Stimulated activated CD4-positive, alpha-beta T cell treated with anti-CD3 and anti-CD28 coated beads, Interleukin-2, amount 100 ng/mL, for 24 hours (primary cell): ENCODE results near the gene HYCC1.
A peak's percentile ranks its signal among the peaks of the same experiment; 100 is the strongest.

Source experiments
- DNase-seq, 2 donors: peaks; one replicate each; pipeline ENCODE4 v3.0.0-alpha.2; 2020

Gene HYCC1

DNA sequence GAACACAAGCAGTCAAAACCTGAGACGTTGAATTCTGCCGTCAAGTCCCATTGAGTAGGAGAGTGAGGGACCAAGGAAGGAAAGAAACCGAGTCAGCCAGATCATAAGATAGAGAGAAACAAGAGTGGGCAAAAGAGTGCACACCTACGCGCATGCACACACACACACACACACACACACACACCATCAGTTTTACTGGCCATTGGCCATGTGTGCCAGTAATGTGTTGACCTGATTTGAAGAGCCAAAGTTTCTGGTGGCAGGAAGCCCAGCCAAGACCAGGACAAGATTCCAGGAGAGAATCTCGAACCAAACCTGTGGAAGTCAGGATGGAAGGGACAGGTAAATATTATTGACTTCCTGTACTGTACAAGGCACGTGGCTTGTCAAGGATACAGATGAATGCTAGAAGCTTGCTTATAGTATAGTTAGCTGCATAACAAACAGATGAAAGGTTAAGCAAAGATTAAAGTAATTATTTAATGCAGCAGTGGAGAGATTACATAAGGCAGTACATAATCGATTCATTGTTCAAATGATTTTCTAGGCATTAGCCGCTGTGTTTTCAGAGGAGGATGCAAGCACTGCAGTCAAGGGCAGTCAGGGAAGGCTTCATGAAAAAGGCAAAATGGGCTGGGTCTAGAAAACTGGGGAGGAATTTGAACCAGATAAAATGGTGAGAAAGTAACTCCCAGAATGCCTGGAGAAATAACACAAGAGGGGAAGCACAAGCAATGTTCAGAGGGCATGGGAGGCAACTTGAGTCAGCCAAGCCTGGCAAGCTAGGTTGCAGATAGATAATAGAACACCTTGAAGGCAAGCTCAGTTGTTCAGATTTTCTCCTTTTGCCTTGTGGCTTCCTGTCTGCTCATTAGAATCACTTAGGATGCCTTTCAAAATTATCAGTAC is 2.7 kb upstream of the HYCC1 start:
- no peak for DNase-seq

DNA sequence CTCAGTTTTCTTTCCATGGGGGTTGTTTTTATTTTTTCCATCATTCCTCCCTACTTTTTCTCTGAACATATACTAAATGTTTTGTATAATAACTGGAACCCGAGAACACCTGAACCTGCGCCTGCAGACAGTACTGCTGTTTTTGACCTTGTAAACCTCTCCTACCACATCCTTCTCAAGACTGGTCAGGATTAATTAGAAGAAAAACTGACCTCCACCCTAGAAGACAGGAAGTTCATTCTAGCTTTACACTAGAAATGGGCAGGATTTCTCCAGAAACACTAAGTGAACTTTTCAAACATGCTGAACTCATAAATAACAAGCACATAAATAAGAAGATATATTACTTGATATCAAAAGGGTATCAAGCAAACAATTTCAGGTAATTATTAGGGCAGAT is 751 bp upstream of the HYCC1 start:
- no peak for DNase-seq

DNA sequence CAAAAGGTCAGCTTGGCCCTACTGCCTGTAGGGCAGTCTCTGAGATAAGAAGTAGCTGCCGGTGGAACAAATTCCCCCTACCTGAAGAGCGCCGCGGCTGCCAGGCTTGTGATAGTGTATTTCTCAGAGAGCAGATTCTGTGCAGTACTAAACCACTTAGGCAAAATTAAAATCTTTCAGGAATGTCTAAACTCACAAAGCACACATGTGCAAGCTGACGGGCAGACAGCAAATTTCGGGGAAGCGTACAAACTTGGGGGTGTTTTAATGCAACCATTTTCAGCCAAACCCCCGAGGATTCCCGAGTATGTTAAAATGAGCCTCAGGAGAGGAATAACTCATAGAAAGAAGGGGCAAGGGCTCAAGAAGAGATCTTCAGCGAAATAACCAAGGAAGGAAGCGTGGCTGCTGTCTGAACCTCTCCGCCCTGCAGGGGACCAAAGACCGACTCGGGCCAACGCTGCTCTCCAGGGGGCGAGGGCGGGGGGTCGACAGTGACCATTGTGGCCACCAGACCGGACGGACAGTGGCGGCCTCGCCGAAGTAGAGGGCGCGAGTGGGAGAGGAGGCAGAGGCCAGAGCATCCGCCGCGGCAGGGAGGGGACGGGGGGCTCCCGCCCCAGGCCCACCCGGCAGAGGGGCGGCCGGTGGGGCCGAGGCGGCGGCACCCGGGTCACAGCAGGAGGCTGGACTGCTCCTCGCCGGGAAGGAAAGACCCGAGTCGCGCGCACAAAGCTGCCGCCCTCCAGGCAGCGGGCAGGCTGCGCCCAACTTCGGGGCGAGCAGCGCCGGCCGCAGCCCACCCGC is 819 bp downstream of the HYCC1 start:
- DNase-seq: peak; percentile 4 to 25

DNA sequence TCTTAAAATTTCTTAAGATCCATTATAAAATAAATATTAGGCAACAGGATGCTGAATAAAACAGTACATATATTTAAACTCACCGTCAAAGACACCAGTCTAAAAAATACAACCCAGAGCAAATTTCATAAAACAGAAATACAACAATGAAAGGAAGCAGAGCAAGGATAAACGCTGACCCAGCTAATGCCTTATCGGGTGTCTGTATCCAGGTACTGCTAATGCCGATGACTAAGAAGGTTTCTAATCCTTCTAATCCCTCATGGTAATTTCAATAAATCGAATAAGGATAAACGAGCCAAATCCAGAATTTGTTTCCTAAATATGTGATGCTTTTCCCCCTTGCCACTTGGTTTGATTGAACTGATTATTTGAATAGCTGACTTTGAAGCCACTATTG is 1.7 kb downstream of the HYCC1 start:
- no peak for DNase-seq

DNA sequence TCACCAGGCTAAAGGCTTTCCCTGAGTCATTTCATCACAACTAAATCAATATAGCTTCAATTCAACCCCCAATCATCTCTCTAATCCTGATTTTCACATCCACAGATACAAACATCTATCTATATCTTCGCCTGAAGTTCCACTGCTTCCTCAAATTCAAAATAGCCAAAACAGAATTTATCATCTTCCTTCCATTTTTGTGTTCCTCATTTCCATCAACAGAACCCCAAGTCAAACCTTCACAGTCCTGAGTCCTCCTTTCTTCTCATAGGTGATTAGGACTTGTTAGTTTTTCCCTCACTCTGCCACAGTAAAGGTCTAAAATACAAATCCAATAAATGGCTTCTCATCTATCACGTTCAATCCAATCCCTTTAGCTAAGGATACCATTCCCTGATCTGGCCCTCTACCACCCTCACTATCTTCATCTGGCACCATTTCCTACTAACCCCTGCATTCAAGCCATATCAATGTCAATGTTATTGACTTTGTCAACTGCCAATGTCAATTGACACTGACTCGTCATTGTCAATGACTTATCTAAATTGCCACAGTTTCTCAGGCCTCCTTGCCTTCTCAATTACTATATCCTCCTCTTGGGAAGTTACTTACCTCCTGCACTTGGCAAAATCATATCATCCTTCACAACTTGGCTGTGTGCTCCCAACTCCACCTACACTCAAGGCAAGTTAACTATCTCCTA is 2.6 kb downstream of the HYCC1 start:
- DNase-seq: no peak

DNA sequence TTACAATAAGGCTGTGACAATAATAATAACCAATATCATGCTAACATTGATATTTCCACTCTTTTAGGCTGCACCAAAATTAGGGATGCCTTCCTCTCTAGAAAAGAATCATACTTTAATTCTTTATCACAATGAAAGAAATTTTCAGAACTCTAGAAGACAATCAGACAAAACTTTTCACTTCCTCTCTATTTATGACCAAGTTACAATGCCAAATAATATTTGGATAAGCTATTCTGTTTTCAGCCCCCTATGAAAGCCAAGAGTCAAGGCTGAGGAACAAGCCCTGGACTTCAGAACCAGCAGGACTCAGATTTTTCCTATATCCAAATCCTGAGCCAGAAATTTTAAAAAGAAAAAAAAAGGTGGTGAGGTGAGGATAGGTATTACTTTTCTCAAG is 4.6 kb downstream of the HYCC1 start:
- no peak for DNase-seq

DNA sequence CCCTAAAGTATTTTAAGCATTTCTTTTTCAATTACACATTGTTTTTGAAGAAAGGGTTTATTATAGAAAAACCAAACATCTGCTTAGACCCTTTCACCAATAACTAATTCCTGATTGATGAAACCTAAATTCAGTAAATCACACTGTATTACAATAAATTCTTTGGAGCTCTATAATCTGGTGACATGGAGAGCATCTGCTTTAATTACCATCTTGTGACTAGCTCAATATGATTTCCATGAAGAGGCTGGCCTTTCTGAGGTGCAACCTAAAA is 9.7 kb downstream of the HYCC1 start:
- no peak for DNase-seq

DNA sequence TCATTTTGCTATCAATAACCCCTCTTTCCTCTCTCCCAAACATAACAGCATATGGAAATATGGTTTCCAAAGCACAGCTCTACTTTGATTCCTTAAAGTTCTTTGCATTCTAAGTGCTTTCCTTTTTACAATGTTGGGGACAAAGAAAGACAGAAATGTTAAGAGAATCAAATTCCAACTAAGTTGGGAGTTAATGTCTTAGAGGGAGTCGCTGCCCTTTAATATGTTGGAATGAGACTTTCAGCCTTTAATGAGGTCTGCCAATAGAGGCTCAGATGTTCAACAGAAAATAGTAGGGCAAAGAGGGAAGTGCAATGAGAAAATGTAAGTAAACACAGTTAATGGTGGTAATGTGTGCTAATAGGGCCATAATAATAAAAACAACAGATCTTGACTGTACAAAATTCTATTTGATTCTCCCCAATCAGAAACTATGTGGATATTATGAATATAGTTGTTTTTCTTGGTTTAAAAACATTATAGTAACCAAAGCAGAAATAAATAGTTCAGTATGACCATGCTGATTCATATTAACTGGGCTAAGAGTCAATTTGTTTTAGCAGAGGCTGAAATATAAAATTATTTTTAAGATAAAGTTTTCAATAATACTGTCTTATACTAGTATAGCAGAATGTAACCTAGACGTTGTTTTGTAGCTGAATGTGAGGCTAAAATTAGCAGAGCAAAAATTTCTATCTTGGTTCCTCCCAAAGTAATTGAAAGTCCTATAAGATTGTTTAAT is 10.3 kb downstream of the HYCC1 start:
- DNase-seq: no peak

DNA sequence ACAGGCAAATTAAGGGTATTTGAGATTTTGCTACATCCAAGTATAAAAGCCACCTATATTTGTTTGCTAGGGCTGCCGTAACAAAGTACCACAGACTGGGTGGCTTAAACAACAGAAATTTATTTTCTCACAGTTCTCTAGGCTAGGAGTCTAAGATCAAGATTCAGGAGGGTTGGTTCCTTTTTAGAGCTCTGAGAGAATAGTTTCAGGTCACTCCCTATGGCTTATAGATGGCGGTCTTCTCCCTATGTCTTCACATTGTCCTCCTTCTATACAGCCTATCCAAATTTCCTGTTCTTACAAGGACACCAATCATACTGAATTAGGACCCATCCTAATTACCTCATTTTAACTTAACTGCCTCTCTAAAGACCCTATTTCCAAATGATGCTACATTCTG is 11.2 kb downstream of the HYCC1 start:
- no peak for DNase-seq

DNA sequence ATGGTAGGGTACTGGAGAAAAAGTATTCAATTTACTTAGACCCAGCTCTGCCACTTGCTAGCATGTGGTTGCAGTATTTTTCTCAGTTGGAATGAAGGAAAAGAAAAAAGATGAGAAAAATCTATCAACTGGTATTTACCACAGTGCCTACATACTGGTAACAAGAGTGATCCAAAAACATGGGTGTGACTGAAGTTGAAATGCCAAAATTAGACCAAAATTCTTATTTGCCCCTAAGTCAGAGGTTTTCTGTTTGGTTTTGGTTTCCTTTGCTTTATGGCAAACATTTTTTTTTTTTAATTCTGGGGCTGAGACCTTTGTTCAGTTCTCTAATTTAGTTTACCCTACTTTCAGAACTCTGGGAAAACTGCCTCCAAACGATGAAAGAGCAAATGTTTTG is 12.3 kb downstream of the HYCC1 start:
- DNase-seq: no peak

DNA sequence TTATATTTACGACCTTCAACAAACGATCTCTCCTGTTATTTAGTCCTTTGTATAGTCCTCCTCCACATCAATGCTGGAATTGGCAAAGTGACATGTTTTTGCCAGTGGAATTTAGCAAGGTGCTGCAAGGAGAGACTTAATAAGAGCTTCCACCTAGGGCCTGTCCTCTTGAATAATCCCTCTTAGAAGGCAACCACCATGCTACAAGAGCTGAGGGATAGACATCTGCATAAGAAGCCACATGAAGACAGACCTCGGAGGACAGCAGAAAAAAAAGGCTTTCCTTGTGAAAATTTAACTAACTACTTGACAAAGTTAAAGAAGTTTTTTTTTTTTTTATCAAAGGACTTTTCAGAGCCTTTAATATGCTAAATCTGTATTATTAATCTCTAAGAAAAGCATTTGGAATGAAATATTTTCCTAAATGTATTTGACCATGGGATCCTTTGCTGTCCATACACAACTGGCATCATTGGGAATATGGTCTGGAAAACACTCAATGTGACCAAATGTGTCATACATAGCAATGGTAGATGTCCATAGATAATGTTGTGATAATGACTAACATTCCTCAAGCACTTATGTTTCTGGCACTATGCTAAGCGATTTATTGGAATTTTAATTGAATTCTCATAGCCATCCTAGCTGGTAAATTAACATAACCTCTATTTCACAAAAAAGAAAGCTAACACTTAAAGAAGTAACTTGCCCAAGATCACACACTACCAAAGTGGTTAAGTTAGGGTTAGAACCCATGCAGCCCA is 13.2 kb downstream of the HYCC1 start:
- DNase-seq: no peak

DNA sequence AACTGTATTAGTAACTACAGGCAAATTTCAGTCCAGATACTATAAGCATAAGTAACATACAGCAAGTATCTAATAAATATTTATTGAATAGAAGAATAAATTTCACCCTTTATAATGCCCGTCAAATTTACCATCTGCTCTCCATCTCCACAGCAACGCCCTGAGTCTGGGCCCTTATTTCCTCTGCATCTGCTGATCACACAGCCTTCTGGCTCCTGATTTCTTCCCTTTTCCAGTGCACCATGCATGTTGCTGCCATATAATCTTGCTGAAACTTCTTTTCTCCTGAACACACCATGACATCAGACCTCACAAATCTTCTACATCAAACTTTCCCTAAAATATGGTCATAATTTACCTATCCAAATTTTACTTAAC is 15.4 kb downstream of the HYCC1 start:
- no peak for DNase-seq

DNA sequence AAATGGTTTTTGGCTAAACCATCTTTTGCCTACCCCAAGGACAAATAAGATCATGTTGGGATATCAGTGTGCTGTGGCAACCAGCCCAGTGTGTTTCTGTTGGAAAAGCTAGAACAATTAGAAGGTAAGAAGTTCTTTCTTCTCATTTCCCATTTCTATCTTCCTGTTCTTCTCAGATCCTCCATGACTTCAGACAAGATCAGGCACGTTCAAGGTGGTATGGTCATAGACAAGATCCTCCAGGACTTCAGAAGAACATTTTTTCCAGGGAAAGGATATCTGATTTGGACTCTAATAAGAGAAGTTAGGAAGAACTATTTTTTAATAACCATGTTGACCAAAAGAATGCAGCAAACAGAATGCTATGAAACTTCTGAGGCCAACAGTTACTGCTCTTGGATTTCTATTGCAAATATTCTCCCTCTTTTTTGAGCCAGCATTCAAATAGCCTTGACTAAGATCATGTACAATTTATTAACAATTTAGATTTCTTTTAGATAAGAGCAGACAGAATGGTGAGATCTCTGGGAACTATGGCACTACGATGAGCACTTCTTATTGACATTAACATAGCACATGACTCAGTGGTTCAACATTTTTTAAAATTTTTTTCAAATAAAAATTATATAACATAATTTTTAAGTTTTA is 15.9 kb downstream of the HYCC1 start:
- DNase-seq: no peak

DNA sequence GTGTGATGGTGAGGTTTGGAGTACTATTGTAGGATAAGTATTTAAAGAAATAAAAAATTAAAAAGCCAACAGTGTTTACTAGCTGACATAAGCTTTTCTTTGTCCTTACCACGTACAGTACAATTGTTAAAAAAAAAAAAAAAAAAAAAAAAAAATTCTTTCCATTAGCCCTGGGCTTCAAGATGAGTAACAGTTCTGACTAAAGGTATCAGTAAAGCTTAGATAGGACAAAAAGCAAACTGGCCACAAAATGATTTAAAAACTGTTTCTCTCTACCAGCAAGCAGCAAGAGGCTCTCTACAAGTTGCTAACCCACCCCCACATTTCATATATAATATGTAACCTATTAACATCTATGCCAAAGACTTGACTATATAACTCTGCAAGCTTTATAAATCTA is 17.5 kb downstream of the HYCC1 start:
- DNase-seq: no peak

DNA sequence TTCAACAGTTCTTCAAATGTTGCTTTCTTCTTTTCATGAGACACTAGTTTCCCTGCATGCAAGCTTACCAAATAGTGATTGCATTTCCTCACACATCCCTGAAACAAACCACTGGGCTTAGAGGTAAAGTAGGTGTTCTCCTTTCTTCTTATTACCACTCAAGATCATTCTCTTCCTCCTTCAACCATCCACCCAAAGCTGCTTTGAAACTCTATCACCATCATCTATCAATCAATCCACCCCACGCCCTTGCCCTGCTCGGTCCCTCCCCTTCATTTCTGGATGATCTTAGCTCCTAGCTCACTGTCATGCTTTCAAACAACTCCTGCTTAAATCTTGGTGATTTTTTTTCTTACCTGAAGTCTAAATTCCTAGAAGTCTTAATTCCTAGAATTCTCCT is 18.9 kb downstream of the HYCC1 start:
- no peak for DNase-seq

DNA sequence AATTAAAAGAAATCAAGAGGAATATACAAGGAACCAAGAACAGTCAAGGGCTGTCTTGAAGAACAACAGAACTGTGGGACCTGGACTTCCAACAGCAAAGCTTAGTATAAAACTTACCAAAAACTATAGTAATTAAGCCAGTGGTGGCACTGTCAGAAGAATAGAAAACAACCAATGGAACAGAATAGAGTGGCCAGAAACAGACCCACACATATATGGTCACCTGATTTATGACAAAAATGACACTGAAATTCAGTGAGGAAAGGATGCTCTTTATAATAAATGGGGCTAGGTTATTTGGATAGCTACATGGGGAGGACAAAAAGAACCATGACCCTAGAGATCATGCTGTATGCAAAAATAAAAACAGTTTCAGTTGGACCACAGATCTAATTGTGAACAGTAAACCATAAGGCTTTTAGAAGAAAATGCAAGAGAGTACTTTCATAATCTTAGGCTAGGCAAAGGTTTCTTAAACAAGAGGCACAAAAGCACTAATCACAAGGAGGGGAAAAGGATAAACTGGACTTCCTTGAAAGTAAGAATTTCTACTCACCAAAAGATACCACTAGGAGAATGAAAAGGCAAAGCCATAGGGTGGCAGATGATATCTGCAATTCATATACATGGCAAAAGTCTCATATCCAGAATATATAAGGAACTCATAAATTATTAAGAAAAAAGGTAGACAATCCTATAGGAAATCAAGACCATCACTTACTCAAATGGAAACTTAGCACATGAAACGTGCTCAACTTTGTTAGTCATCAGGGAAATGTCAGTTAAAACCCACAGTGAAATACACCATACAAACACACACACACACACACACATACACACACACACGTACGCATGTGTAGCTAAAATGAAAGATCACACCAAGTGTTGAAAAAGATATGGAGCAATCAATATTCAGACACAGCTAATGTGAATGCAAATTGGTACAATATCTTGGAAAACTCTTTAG is 20.8 kb downstream of the HYCC1 start:
- DNase-seq: peak; percentile 50

DNA sequence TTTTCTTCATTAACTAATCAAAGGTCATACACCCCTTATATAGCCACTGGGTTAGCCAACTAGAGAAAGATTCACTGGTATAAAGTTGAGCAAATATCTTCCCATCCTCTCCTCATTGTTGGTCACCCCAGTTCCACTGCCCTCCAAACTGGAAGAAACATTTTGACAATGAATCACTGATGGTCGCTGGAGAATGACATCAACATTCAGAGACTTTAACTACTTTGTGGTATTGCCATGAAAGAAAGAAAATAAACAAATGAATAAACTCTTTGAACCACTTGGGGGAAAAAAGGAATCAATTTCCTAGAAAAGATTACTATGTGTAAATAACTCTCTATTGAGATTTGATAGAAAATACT is 23.4 kb downstream of the HYCC1 start:
- DNase-seq: no peak

DNA sequence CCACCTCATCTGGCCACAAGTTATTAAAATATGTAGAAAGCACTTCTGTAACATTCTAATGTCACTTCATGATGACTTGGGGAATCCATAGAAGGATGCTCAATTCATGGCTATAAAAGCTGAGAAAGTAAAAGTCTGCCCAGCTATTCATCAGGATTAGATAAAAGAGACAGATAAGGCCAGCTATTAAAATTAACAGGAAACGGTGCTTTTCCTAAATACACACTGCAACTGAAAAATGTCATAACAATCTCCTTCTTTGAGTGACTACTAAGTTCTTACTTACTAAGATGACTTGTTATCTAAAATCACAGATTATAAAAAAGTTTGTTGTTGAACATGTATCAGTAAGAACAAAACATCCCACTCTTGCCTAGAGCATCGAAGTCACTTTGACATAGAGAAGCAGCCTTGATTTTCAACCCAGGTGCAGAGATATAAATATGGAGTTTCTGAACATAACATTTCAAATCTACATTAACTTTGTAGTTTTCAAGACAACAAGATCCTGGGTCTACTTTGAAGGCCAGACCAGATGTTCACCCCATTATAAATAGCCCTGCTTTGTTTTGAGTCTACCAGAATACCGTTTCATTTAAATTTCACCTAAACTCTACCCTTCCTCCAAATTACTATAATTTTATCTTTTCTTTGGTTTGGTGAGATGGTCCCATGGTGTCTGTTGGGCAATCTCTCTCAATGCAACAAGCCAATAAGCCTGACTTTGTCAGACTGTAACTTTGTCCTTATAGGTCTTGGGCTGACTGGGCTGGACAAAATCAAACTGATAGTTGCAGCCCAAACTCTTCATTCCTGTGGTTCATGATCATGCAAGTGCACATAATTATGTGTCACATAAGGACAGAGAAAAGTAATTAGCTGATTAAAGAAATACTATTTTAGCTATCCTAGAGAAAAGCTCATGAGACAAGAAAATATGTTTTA is 24.0 kb downstream of the HYCC1 start:
- no peak for DNase-seq

DNA sequence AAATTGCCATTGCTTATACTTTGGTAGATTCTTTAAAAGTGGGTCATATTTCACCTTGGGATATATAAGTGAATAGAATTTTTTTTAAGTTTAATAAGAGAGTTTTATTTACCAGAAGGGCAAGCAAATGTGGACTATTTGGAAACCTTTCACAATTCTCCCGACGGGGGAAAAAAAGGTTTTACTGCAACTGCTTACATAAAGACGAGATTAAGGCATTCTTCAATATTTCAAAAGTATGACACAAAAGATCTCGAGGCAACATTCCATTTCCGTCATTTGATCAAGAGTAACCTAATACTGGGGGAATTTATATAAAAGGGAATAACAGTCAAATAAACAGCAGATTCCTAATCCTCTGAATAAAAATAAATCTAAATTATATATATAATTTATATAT is 28.5 kb downstream of the HYCC1 start:
- no peak for DNase-seq
